Endodermal cell (in vitro differentiated cells): Measurements from ENCODE around the gene SELPLG. TPM values are rescaled to one million over a fixed set of nuclear protein-coding genes. Genes with fewer than 3 reads are reported as not detected.

Source experiments
- DNase-seq: peaks from one replicate; pipeline ENCODE4 v3.0.0-alpha.2; 2017
- H3K27ac ChIP-seq: 2 replicates; pipeline ENCODE4 v1.5.1; 2013; ENCODE audit warnings: mild to moderate bottlenecking, low read depth, low read length, moderate library complexity
- H3K27me3 ChIP-seq: 2 replicates; pipeline ENCODE4 v1.6.1; 2013; ENCODE audit warnings: mild to moderate bottlenecking, low read length, moderate library complexity; ENCODE audit not compliant: insufficient read depth, control insufficient read depth, poor library complexity, severe bottlenecking
- H3K36me3 ChIP-seq: 2 replicates; pipeline ENCODE4 v1.7.0; 2013; ENCODE audit warnings: mild to moderate bottlenecking, low read length, moderate library complexity; ENCODE audit not compliant: control insufficient read depth, insufficient read depth
- H3K4me1 ChIP-seq: one replicate; pipeline ENCODE4 v1.7.0; 2013; ENCODE audit warnings: low read length; ENCODE audit not compliant: control insufficient read depth, insufficient read depth
- H3K4me3 ChIP-seq: 2 replicates; pipeline ENCODE4 v1.5.1; 2013; ENCODE audit warnings: mild to moderate bottlenecking, low read length, moderate library complexity
- H3K9ac ChIP-seq: 2 replicates; pipeline ENCODE4 v1.6.1; 2013; ENCODE audit warnings: mild to moderate bottlenecking, low read length, moderate library complexity; ENCODE audit not compliant: poor library complexity, severe bottlenecking; ENCODE audit errors: extremely low read depth
- H3K9me3 ChIP-seq: 2 replicates; pipeline ENCODE4 v1.6.1; 2013; ENCODE audit warnings: mild to moderate bottlenecking, low read length, moderate library complexity; ENCODE audit not compliant: control insufficient read depth
- H3K27ac Mint-ChIP-seq: 2 replicates; pipeline ENCODE4 v1.8.0; 2020; ENCODE audit warnings: mixed read lengths
- H3K27me3 Mint-ChIP-seq: 2 replicates; pipeline ENCODE4 v1.8.0; 2021; ENCODE audit warnings: mild to moderate bottlenecking, mixed read lengths; ENCODE audit not compliant: insufficient read depth
- H3K36me3 Mint-ChIP-seq: 2 replicates; pipeline ENCODE4 v1.8.0; 2020; ENCODE audit warnings: low read depth, mixed read lengths
- H3K4me1 Mint-ChIP-seq: 2 replicates; pipeline ENCODE4 v1.8.0; 2020; ENCODE audit warnings: mixed read lengths
- H3K4me3 Mint-ChIP-seq: 2 replicates; pipeline ENCODE4 v1.8.0; 2020; ENCODE audit warnings: mild to moderate bottlenecking, moderate library complexity, mixed read lengths
- H3K9me3 Mint-ChIP-seq: 2 replicates; pipeline ENCODE4 v1.8.0; 2020; ENCODE audit warnings: mild to moderate bottlenecking, mixed read lengths
- WGBS, 2 experiments: methylation state at CpG; one replicate each; pipeline versions ENCODE4 v1.1.5 to v1.1.7; 2013; ENCODE audit warnings: missing lambda C conversion rate in 2 of 2, mixed read lengths in 1 of 2; ENCODE audit not compliant: insufficient coverage in 1 of 2, insufficient read length in 1 of 2; 5-methylcytosine and 5-hydroxymethylcytosine counted together
- total RNA-seq, 2 donors: library from RNA; stranded (reverse); fragmentation: NEBNext Ultra II Directional in 1 of 2; extraction: Animal tissue kit (Norgen Biotek cat#: 25700) in 1 of 2; gene quantifications; 2 replicates in 1 of 2; 3 replicates in 1 of 2; pipeline ENCODE4 v1.2.1, GENCODE V29; 2021
- TF ChIP-seq, protein P1 (sequence below): fragments of 200-600 bp; sonication (generic); conservative IDR thresholded peaks from 2 replicates; pipeline ENCODE4 v1.5.0; 2021; ENCODE audit warnings: antibody characterized with exemption, mild to moderate bottlenecking

The SELPLG gene
- total RNA-seq, 2 donors from 2014 or later = 0.13 TPM; not detected in 1

- Mint-ChIP-seq H3K27me3 (no peaks in the 10 kb centered on the region), H3K36me3 (peaks cover 22% of the 10 kb centered on the region), H3K27ac (peak overlapping the region; percentile 24), H3K9me3 (no peaks in the 10 kb centered on the region), H3K4me1 (peaks cover 9% of the 10 kb centered on the region), H3K4me3 (no peak overlapping the region)
- H3K4me3 ChIP-seq = no peak overlapping the region
- no peak overlapping the region for H3K27ac ChIP-seq
- H3K4me1 ChIP-seq = peaks cover 5% of the 10 kb centered on the region
- 90 to 91% methylated on average over 4 of the region's 4 CpGs for WGBS, 2 experiments
- TF ChIP-seq, protein P1, sequence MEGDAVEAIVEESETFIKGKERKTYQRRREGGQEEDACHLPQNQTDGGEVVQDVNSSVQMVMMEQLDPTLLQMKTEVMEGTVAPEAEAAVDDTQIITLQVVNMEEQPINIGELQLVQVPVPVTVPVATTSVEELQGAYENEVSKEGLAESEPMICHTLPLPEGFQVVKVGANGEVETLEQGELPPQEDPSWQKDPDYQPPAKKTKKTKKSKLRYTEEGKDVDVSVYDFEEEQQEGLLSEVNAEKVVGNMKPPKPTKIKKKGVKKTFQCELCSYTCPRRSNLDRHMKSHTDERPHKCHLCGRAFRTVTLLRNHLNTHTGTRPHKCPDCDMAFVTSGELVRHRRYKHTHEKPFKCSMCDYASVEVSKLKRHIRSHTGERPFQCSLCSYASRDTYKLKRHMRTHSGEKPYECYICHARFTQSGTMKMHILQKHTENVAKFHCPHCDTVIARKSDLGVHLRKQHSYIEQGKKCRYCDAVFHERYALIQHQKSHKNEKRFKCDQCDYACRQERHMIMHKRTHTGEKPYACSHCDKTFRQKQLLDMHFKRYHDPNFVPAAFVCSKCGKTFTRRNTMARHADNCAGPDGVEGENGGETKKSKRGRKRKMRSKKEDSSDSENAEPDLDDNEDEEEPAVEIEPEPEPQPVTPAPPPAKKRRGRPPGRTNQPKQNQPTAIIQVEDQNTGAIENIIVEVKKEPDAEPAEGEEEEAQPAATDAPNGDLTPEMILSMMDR = no peak
- no peak for DNase-seq
- H3K36me3 ChIP-seq = peaks cover 49% of the 10 kb centered on the region
- no peak overlapping the region for H3K9ac ChIP-seq
- H3K27me3 ChIP-seq = no peaks in the 10 kb centered on the region
- H3K9me3 ChIP-seq = no peaks in the 10 kb centered on the region
Measured at GRCh38 chr12:108675792-108676191, 42.1 kb upstream of the SELPLG start.

GRCh38 chr12:108672054-108672453 is 38.4 kb upstream of the SELPLG start:
- Histone ChIP-seq H3K36me3 (peaks cover 36% of the 10 kb centered on the region), H3K4me1 (peaks cover 5% of the 10 kb centered on the region), H3K4me3 (no peak overlapping the region), H3K9ac (no peak overlapping the region), H3K27ac (no peak overlapping the region), H3K27me3 (no peaks in the 10 kb centered on the region), H3K9me3 (no peaks in the 10 kb centered on the region)
- no peaks in the 10 kb centered on the region for H3K27me3 Mint-ChIP-seq
- WGBS, 2 experiments = 88 to 90% methylated on average over 3 of the region's 3 CpGs
- H3K36me3 Mint-ChIP-seq = peaks cover 18% of the 10 kb centered on the region
- peaks cover 14% of the 10 kb centered on the region for H3K4me1 Mint-ChIP-seq
- no peak overlapping the region for H3K27ac Mint-ChIP-seq
- no peaks in the 10 kb centered on the region for H3K9me3 Mint-ChIP-seq
- DNase-seq = no peak
- H3K4me3 Mint-ChIP-seq = no peak overlapping the region
- TF ChIP-seq, protein P1 = no peak

- Histone ChIP-seq H3K27me3 (no peaks in the 10 kb centered on the region), H3K9me3 (no peaks in the 10 kb centered on the region), H3K4me1 (peaks cover 5% of the 10 kb centered on the region), H3K4me3 (no peak overlapping the region), H3K27ac (no peak overlapping the region), H3K9ac (no peak overlapping the region), H3K36me3 (peaks cover 27% of the 10 kb centered on the region)
- Mint-ChIP-seq H3K27me3 (no peaks in the 10 kb centered on the region), H3K27ac (peak overlapping the region; percentile 24), H3K4me1 (peaks cover 14% of the 10 kb centered on the region), H3K9me3 (no peaks in the 10 kb centered on the region), H3K4me3 (no peak overlapping the region), H3K36me3 (peaks cover 14% of the 10 kb centered on the region)
- DNase-seq = no peak
- TF ChIP-seq, protein P1 = no peak
- 71 to 90% methylated on average over 2 to 3 of the region's 3 CpGs for WGBS, 2 experiments
Measured at GRCh38 chr12:108671110-108671509, 37.4 kb upstream of the SELPLG start.
